K562 (cell line): Measurements from ENCODE around the gene AIFM3. TPM values are rescaled to one million over a fixed set of nuclear protein-coding genes. Genes with fewer than 3 reads are reported as not detected.
A peak's percentile ranks its signal among the peaks of the same experiment; 100 is the strongest.

ENCODE experiments used
- ATAC-seq: fragments of 200-7000 bp; cut with Tn5 transposase; 3 replicates; pipeline ENCODE4 v1.9.1; 2020; ENCODE audit warnings: moderate library complexity
- BruUV-seq: library from RNA; stranded (reverse); fragments of 400-500 nt; replicated peaks from 2 replicates; lab custom pipeline; 2021; lab: Mats Ljungman, UMichigan
- CTCF ChIA-PET: fragments of 300-600 bp; formaldehyde crosslinking; extraction: SDS; loops from one replicate; lab custom pipeline; 2021; ENCODE audit warnings: low intra/inter-chr PET ratio; lab: Yijun Ruan, JAX
- POLR2A ChIA-PET: fragments of 300-600, 350-650 bp; sonication (Branson Sonifier 250); formaldehyde crosslinking; extraction: SDS; loops from one replicate; lab custom pipeline; 2021; ENCODE audit warnings: antibody characterized with exemption, inconsistent platforms; lab: Yijun Ruan, JAX
- DNase-seq, 4 experiments: peaks; one replicate each; pipeline versions ENCODE4 v3.0.0 to v3.0.0-alpha.2; 2011 to 2018; ENCODE audit warnings: low spot score in 3 of 4, mixed read lengths in 3 of 4; ENCODE audit errors: extremely low read depth in 1 of 4
- FAIRE-seq: peaks from 2 replicates; lab custom pipeline; 2011; peaks lifted over from hg19 to GRCh38; lab: Jason Lieb, UNC
- H2AFZ ChIP-seq: 2 replicates; pipeline ENCODE4 v1.6.0; 2011; ENCODE audit warnings: low read depth, low read length, control low read depth, inconsistent platforms
- H3K27ac ChIP-seq: fragments of 200-600 bp; 3 replicates; pipeline ENCODE4 v1.8.0; 2011; ENCODE audit warnings: low read depth, mild to moderate bottlenecking, control low read depth, inconsistent platforms, low read length, moderate library complexity, mixed read lengths; ENCODE audit errors: extremely low read depth
- H3K27me3 ChIP-seq, 2 experiments: fragments of 300-600 bp in 1 of 2; 2 replicates in 1 of 2; 3 replicates in 1 of 2; pipeline versions ENCODE4 v1.6.0 to v1.8.0; 2011; ENCODE audit warnings: inconsistent platforms in 2 of 2, low read length in 2 of 2, mild to moderate bottlenecking in 1 of 2, mixed read lengths in 1 of 2, moderate library complexity in 1 of 2; ENCODE audit not compliant: control insufficient read depth in 2 of 2, insufficient read depth in 2 of 2
- H3K36me3 ChIP-seq: fragments of 300-600 bp; 3 replicates; pipeline ENCODE4 v1.8.0; 2011; ENCODE audit warnings: mild to moderate bottlenecking, low read length, inconsistent platforms; ENCODE audit not compliant: control insufficient read depth, insufficient read depth
- H3K4me1 ChIP-seq, 2 experiments: fragments of 200-600 bp in 1 of 2; replicated peaks in 1 of 2; 2 replicates in 1 of 2; 3 replicates in 1 of 2; pipeline versions ENCODE4 v1.5.1 to v1.8.0; 2011; ENCODE audit warnings: inconsistent platforms in 2 of 2, low read length in 2 of 2, mild to moderate bottlenecking in 1 of 2, mixed read lengths in 1 of 2, moderate library complexity in 1 of 2; ENCODE audit not compliant: control insufficient read depth in 2 of 2, insufficient read depth in 2 of 2
- H3K4me2 ChIP-seq: 2 replicates; pipeline ENCODE4 v1.6.1; 2011; ENCODE audit warnings: low read length, control low read depth, inconsistent platforms, mixed read lengths; ENCODE audit not compliant: insufficient read depth
- H3K4me3 ChIP-seq: fragments of 200-600 bp; sonication (generic), shearing (Covaris generic); 2 replicates; pipeline ENCODE4 v1.5.1; 2016; ENCODE audit warnings: control low read depth, inconsistent platforms
- H3K79me2 ChIP-seq: fragments of 200-600 bp; 3 replicates; pipeline ENCODE4 v1.8.0; 2011; ENCODE audit warnings: low read length, inconsistent platforms; ENCODE audit not compliant: control insufficient read depth, insufficient read depth
- H3K9ac ChIP-seq, 2 experiments: 2 replicates each; pipeline versions ENCODE4 v1.6.0 to v1.6.1; 2011; ENCODE audit warnings: low read depth in 2 of 2, low read length in 2 of 2, control low read depth in 1 of 2, inconsistent platforms in 1 of 2, mild to moderate bottlenecking in 1 of 2, mixed read lengths in 1 of 2; ENCODE audit not compliant: insufficient read depth in 1 of 2
- H3K9me1 ChIP-seq: one replicate; pipeline ENCODE4 v1.6.0; 2011; ENCODE audit warnings: inconsistent platforms, mild to moderate bottlenecking, low read length, moderate library complexity; ENCODE audit not compliant: control insufficient read depth, insufficient read depth
- H3K9me3 ChIP-seq: replicated peaks from 2 replicates; pipeline ENCODE4 v1.5.1; 2011; ENCODE audit warnings: low read depth, low read length, inconsistent platforms; ENCODE audit not compliant: control insufficient read depth, insufficient read depth
- H4K20me1 ChIP-seq: replicated peaks from 2 replicates; pipeline ENCODE4 v1.6.1; 2011; ENCODE audit warnings: low read length, inconsistent platforms, mixed read lengths; ENCODE audit not compliant: control insufficient read depth, insufficient read depth
- ASH1L ChIP-seq: fragments of 450-650 bp; IDR thresholded peaks from 2 replicates; pipeline ENCODE4 v1.6.1; 2018; ENCODE audit warnings: borderline replicate concordance, mild to moderate bottlenecking, low read depth; ENCODE audit not compliant: partially characterized antibody
- FOXJ3 ChIP-seq: sonication (generic); formaldehyde crosslinking; IDR thresholded peaks from 2 replicates; pipeline ENCODE4 v1.4.0; 2020; ENCODE audit warnings: mild to moderate bottlenecking, missing genetic modification reagents
- KHSRP ChIP-seq: fragments of 450-650 bp; IDR thresholded peaks from 2 replicates; pipeline ENCODE4 v1.6.1; 2017
- L3MBTL2 ChIP-seq: fragments of 450-650 bp; IDR thresholded peaks from 2 replicates; pipeline ENCODE4 v1.6.1; 2016; ENCODE audit warnings: mild to moderate bottlenecking, moderate library complexity
- POLR2AphosphoS2 ChIP-seq: IDR thresholded peaks from 2 replicates; pipeline ENCODE4 v1.6.1; 2012; ENCODE audit warnings: low read length, improper control_type of control experiment
- RBM25 ChIP-seq: fragments of 200-400 bp; formaldehyde crosslinking; IDR thresholded peaks from 2 replicates; pipeline ENCODE4 v1.6.1; 2018; ENCODE audit warnings: low read length, low read depth, moderate library complexity; ENCODE audit not compliant: severe bottlenecking
- SMC3 ChIP-seq: conservative IDR thresholded peaks from 2 replicates; pipeline ENCODE4 v1.6.1; 2011; ENCODE audit warnings: low read depth, low read length, improper control_type of control experiment; ENCODE audit not compliant: insufficient read depth
- YY1 ChIP-seq, 3 experiments: IDR thresholded peaks; 2 replicates each; pipeline ENCODE4 v1.6.1; 2011; ENCODE audit warnings: low read length in 2 of 3, mild to moderate bottlenecking in 2 of 3, moderate library complexity in 2 of 3, borderline replicate concordance in 1 of 3, control low read depth in 1 of 3, low read depth in 1 of 3; ENCODE audit not compliant: insufficient read depth in 3 of 3, insufficient replicate concordance in 2 of 3, control insufficient read depth in 1 of 3, insufficient read length in 1 of 3; ENCODE audit errors: extremely low read depth in 1 of 3
- ZSCAN32 ChIP-seq: fragments of 450-650 bp; formaldehyde crosslinking; IDR thresholded peaks from 2 replicates; pipeline ENCODE4 v1.4.0; 2020; ENCODE audit warnings: mild to moderate bottlenecking, moderate library complexity
- WGBS: fragments of 100-300 bp; shearing (Covaris generic); methylation state at CpG from one replicate; pipeline ENCODE4 v1.1.6; 2016; ENCODE audit warnings: low coverage, mixed read lengths; ENCODE audit not compliant: insufficient coverage; ENCODE audit errors: missing lambda C conversion rate; 5-methylcytosine and 5-hydroxymethylcytosine counted together
- in situ Hi-C: fragments of 300-500 bp; cut with MboI; formaldehyde crosslinking; loops from 4 replicates; pipeline ENCODE4 v1.15.0; 2018; ENCODE audit warnings: inconsistent platforms, mixed read lengths
- intact Hi-C: fragments of 100-400 bp; cut with micrococcal nuclease; formaldehyde crosslinking; loops from 2 replicates; pipeline ENCODE4 v1.14.2; 2022
- polyA plus RNA-seq, 8 experiments: library from polyadenylated mRNA; depleted of rRNA in 4 of 8; stranded (reverse) in 5 of 8; unstranded in 3 of 8; fragments of >200 nt; fragmentation: Nextera tagmentation in 2 of 8; fragmentation: Illumina TruSeq in 1 of 8; extraction: Ambion mirVana in 2 of 8; extraction: Trizol in 1 of 8; gene quantifications; 2 replicates each; pipeline versions ENCODE4 v1.2.1 to v1.2.3, GENCODE V29; 2011 to 2014; ENCODE audit warnings: inconsistent platforms in 1 of 8, missing spikeins in 1 of 8
- total RNA-seq, 7 experiments: library from RNA; depleted of rRNA in 6 of 7; stranded (reverse); fragments of >200 nt in 6 of 7; fragmentation: Illumina TruSeq in 2 of 7; extraction: Trizol in 2 of 7; gene quantifications; 2 replicates each; pipeline versions ENCODE4 v1.2.1 to v1.2.3, GENCODE V29; 2011 to 2021; ENCODE audit warnings: low replicate concordance in 1 of 7
- TF ChIP-seq, protein P1 (sequence below): sonication (generic); formaldehyde crosslinking; IDR thresholded peaks from 2 replicates; pipeline ENCODE4 v1.8.0; 2022; ENCODE audit warnings: missing genetic modification reagents, mild to moderate bottlenecking, moderate library complexity, borderline replicate concordance
- TF ChIP-seq, protein P2 (sequence below): fragments of 250-450 bp; sonication (Bioruptor Pico); IDR thresholded peaks from 2 replicates; pipeline ENCODE4 v1.8.0; 2021; ENCODE audit warnings: mild to moderate bottlenecking, moderate library complexity

AIFM3 gene
- total and polyA plus RNA-seq, 9 of the 15 experiments (the other 6 are each of a cell fraction or from before 2014, with no cell fraction given): 0.03 to 0.20 (median 0.07) TPM; not detected in 1

DNA sequence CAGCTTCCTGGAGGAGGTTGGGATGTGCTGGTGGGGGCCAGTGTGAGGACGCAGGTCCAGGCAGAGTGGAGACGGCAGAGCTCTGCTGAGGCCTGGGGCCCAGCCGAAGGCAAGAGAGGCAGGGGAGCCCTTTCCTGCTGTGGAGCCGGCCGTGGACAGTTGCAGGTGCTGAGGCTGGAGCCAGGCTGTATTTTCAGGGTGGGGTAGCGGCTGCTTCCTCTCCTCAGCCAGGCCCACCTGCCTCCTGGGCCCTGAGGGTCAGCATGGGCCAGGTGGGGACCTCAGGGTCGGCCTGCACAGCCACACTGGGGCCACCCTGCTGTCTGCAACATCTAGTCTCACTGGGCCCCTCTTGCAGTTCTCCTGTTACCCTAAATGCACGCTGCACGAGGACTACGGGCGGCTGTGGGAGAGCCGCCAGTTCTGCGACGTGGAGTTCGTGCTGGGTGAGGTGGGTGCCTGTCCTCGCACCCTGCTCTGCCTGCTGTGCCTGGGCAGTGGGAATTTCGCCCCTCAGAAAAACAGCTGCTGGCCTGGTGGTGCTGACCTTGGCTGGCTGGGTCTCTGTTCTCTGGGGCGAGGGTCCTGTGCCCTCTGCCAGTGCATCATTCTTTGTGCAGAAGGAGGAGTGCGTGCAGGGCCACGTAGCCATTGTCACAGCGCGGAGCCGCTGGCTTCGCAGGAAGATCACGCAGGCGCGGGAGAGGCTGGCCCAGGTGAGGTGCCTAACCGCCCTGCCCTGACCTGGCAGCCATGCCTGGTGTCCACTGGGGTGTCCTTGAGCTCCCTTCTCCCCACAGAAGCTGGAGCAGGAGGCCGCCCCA is 26.5 kb downstream of the AIFM3 start (continued):
- no peak for TF ChIP-seq ASH1L
- TF ChIP-seq, all 486 proteins: peak for 10

DNA sequence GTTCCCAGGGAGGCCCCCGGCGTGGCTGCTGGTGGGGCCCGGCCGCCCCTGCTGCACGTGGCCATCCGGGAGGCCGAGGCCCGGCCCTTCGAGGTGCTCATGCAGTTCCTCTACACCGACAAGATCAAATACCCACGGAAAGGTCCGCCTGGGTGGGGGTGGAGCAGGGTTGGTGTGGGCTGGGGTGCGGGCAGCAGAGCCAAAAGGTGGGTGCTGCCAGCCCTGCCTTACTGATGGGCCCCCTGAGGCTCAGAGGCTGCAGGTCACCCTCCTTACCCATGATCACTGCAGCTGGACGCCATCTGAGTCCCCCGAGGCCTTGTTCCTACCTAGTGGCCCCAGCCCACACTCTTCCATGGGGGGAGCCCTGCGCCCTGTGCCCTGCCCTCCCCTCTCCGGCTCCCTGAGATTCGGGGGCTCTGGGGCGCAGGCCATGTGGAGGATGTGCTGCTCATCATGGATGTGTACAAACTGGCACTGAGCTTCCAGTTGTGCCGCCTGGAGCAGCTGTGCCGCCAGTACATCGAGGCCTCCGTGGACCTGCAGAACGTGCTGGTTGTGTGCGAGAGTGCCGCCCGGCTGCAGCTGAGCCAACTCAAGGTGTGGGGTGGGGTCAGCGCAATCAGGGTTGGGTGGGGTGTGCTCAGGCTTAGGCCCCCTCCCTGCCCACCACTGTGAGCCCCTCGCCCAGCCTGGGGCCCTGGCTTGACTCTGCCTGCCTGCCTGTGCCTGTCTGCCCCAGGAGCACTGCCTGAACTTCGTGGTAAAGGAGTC is 27.3 kb downstream of the AIFM3 start:
- intact Hi-C loops: no loop called here
- H3K4me3 ChIP-seq: no peak overlapping the region
- FAIRE-seq (no peak), ATAC-seq (no peak), DNase-seq (no peak)
- H3K9me3 ChIP-seq: no peaks in the 10 kb centered on the region
- H3K9ac ChIP-seq: peak overlapping the region in 1 of 2 experiments; percentile 18; a peak in 1 of 4 replicates
- BruUV-seq: no TSS peak
- in situ Hi-C loops: no loop called here
- H3K36me3 ChIP-seq: peaks cover 96% of the 10 kb centered on the region
- no peak overlapping the region for H3K27ac ChIP-seq
- POLR2A ChIA-PET: interaction anchor here (0.6 to 17.9 kb wide), 7 partner anchors 9 to 111 kb away, joined by 4 to 451 read pairs (median 5); partner anchors contain the start of genes AIFM3, LZTR1, P2RX6 and THAP7
- peaks cover 4% of the 10 kb centered on the region for H3K79me2 ChIP-seq
- peaks cover 0 to 79% of the 10 kb centered on the region in 2 experiments; a peak in 2 of 5 replicates for H3K4me1 ChIP-seq
- no peak overlapping the region for H3K4me2 ChIP-seq
- CTCF ChIA-PET: interaction anchor here (0.5 kb wide), 1 partner anchor 867 kb away, joined by 3 read pairs; no protein-coding TSS in a partner anchor
- peaks cover 7% of the 10 kb centered on the region for H3K9me1 ChIP-seq
- H2AFZ ChIP-seq: no peak overlapping the region
- H3K27me3 ChIP-seq: no peaks in the 10 kb centered on the region
- H4K20me1 ChIP-seq: peaks cover 34% of the 10 kb centered on the region; the same call in 1 of the 2 replicates
- WGBS: 89% methylated on average over 30 of the region's 30 CpGs
- TF ChIP-seq SMC3 (0 out of 2 replicates have a peak, but pooled peaks have one; percentile 1), POLR2AphosphoS2 (peak; percentile 18; the same call in 1 of the 2 replicates), RBM25 (no peak), KHSRP (no peak), L3MBTL2 (no peak), ZSCAN32 (CRISPR knock-in tag) (no peak), YY1 (IDR thresholded peaks at IDR 0.05; ENCODE audit: borderline replicate concordance in 1 of 3, control insufficient read depth in 1 of 3, extremely low read depth in 1 of 3, insufficient read depth in 3 of 3, insufficient read length in 1 of 3, insufficient replicate concordance in 2 of 3, low read depth in 1 of 3, low read length in 2 of 3) (no peak), FOXJ3 (CRISPR knock-in tag) (no peak)
- TF ChIP-seq, protein P1, sequence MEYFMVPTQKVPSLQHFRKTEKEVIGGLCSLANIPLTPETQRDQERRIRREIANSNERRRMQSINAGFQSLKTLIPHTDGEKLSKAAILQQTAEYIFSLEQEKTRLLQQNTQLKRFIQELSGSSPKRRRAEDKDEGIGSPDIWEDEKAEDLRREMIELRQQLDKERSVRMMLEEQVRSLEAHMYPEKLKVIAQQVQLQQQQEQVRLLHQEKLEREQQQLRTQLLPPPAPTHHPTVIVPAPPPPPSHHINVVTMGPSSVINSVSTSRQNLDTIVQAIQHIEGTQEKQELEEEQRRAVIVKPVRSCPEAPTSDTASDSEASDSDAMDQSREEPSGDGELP: no peak
- TF ChIP-seq, protein P2, sequence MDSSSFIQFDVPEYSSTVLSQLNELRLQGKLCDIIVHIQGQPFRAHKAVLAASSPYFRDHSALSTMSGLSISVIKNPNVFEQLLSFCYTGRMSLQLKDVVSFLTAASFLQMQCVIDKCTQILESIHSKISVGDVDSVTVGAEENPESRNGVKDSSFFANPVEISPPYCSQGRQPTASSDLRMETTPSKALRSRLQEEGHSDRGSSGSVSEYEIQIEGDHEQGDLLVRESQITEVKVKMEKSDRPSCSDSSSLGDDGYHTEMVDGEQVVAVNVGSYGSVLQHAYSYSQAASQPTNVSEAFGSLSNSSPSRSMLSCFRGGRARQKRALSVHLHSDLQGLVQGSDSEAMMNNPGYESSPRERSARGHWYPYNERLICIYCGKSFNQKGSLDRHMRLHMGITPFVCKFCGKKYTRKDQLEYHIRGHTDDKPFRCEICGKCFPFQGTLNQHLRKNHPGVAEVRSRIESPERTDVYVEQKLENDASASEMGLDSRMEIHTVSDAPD (CRISPR knock-in tag): no peak
